Immature natural killer cell (primary cell): ENCODE measurements around the gene USP6NL. TPM values are rescaled to one million over a fixed set of nuclear protein-coding genes. Genes with fewer than 3 reads are reported as not detected.
A peak's percentile ranks its signal among the peaks of the same experiment; 100 is the strongest.

Experiments used
- DNase-seq, 3 donors: peaks; one replicate each; pipeline ENCODE4 v3.0.0; 2022; ENCODE audit warnings: mixed read lengths in 1 of 3
- H3K27ac Mint-ChIP-seq, 6 donors: one replicate each; pipeline ENCODE4 v1.8.0; 2020; ENCODE audit warnings: mixed read lengths in 6 of 6, mild to moderate bottlenecking in 5 of 6, inconsistent platforms in 4 of 6, moderate library complexity in 3 of 6
- H3K27me3 Mint-ChIP-seq, 3 donors: one replicate each; pipeline ENCODE4 v1.8.0; 2020 to 2021; ENCODE audit warnings: low read depth in 3 of 3, mild to moderate bottlenecking in 3 of 3, mixed read lengths in 3 of 3, moderate library complexity in 3 of 3, inconsistent platforms in 1 of 3
- H3K36me3 Mint-ChIP-seq, 3 donors: one replicate each; pipeline ENCODE4 v1.8.0; 2020; ENCODE audit warnings: mixed read lengths in 3 of 3, inconsistent platforms in 2 of 3, mild to moderate bottlenecking in 2 of 3
- H3K4me1 Mint-ChIP-seq, 2 donors: one replicate each; pipeline ENCODE4 v1.8.0; 2020; ENCODE audit warnings: inconsistent platforms in 2 of 2, mild to moderate bottlenecking in 2 of 2, mixed read lengths in 2 of 2, moderate library complexity in 1 of 2
- H3K4me3 Mint-ChIP-seq, 5 donors: one replicate each; pipeline ENCODE4 v1.8.0; 2020; ENCODE audit warnings: mild to moderate bottlenecking in 5 of 5, mixed read lengths in 5 of 5, inconsistent platforms in 3 of 5, moderate library complexity in 3 of 5
- H3K9me3 Mint-ChIP-seq, 6 donors: one replicate each; pipeline ENCODE4 v1.8.0; 2020; ENCODE audit warnings: mild to moderate bottlenecking in 6 of 6, mixed read lengths in 6 of 6, inconsistent platforms in 4 of 6, moderate library complexity in 3 of 6
- polyA plus RNA-seq, 3 donors: library from polyadenylated mRNA; unstranded; fragments of 300-500 nt; fragmentation: Illumina TruSeq; gene quantifications; one replicate each; pipeline ENCODE4 v1.2.3, GENCODE V29; 2021

Gene USP6NL
- polyA plus RNA-seq, 3 donors from 2014 or later: 0.08 to 2.3 (median 1.1) TPM

GRCh38 chr10:11522821-11523245 is 88.6 kb downstream of the USP6NL start:
- no peak for DNase-seq
- peaks cover 4 to 12% of the 10 kb centered on the region in 2 donors for H3K4me1 Mint-ChIP-seq
- no peak overlapping the region for H3K4me3 Mint-ChIP-seq
- H3K27ac Mint-ChIP-seq: no peak overlapping the region
- no peaks in the 10 kb centered on the region for H3K36me3 Mint-ChIP-seq
- peaks cover 0 to 2% (median 0%) of the 10 kb centered on the region in 3 donors for H3K27me3 Mint-ChIP-seq
- H3K9me3 Mint-ChIP-seq: no peaks in the 10 kb centered on the region

GRCh38 chr10:11521860-11522259 is 89.6 kb downstream of the USP6NL start:
- H3K9me3 Mint-ChIP-seq: no peaks in the 10 kb centered on the region
- no peak overlapping the region for H3K4me3 Mint-ChIP-seq
- H3K4me1 Mint-ChIP-seq: peaks cover 0 to 3% of the 10 kb centered on the region in 2 donors
- H3K27me3 Mint-ChIP-seq: peaks cover 0 to 2% (median 0%) of the 10 kb centered on the region in 3 donors
- no peak overlapping the region for H3K27ac Mint-ChIP-seq
- no peak for DNase-seq
- no peaks in the 10 kb centered on the region for H3K36me3 Mint-ChIP-seq

- Mint-ChIP-seq H3K27ac (no peak overlapping the region), H3K4me1 (no peaks in the 10 kb centered on the region)
Measured at GRCh38 chr10:11520892-11521291, 90.6 kb downstream of the USP6NL start.

GRCh38 chr10:11517150-11517549 is 94.3 kb downstream of the USP6NL start:
- Mint-ChIP-seq H3K4me1 (peaks cover 0 to 2% of the 10 kb centered on the region in 2 donors), H3K27me3 (peaks cover 1 to 2% (median 2%) of the 10 kb centered on the region in 3 donors), H3K4me3 (no peak overlapping the region), H3K27ac (no peak overlapping the region), H3K36me3 (no peaks in the 10 kb centered on the region), H3K9me3 (no peaks in the 10 kb centered on the region)
- no peak for DNase-seq

More at GRCh38 chr10:11520892-11521291, 90.6 kb downstream of the USP6NL start:
- Mint-ChIP-seq H3K9me3 (no peaks in the 10 kb centered on the region), H3K4me3 (no peak overlapping the region), H3K27me3 (peaks cover 0 to 2% (median 0%) of the 10 kb centered on the region in 3 donors), H3K36me3 (no peaks in the 10 kb centered on the region)
- no peak for DNase-seq

GRCh38 chr10:11516431-11516746 is 95.1 kb downstream of the USP6NL start:
- H3K4me3 Mint-ChIP-seq: no peak overlapping the region
- H3K27ac Mint-ChIP-seq: no peak overlapping the region

GRCh38 chr10:11515596-11516430 is 95.6 kb downstream of the USP6NL start:
- Mint-ChIP-seq H3K9me3 (no peaks in the 10 kb centered on the region), H3K27me3 (peaks cover 1 to 5% (median 2%) of the 10 kb centered on the region in 3 donors), H3K36me3 (no peaks in the 10 kb centered on the region), H3K4me1 (peaks cover 0 to 2% of the 10 kb centered on the region in 2 donors), H3K4me3 (no peak overlapping the region), H3K27ac (no peak overlapping the region)
- peak; percentile 33 to 51 (median 48) for DNase-seq

More at GRCh38 chr10:11516431-11516746, 95.1 kb downstream of the USP6NL start:
- H3K36me3 Mint-ChIP-seq: no peaks in the 10 kb centered on the region
- no peaks in the 10 kb centered on the region for H3K9me3 Mint-ChIP-seq
- DNase-seq: no peak
- H3K4me1 Mint-ChIP-seq: peaks cover 0 to 2% of the 10 kb centered on the region in 2 donors
- H3K27me3 Mint-ChIP-seq: peaks cover 1 to 5% (median 2%) of the 10 kb centered on the region in 3 donors

- Mint-ChIP-seq H3K27me3 (peaks cover 0 to 5% (median 1%) of the 10 kb centered on the region in 3 donors), H3K4me3 (no peak overlapping the region), H3K36me3 (no peaks in the 10 kb centered on the region), H3K4me1 (peaks cover 0 to 2% of the 10 kb centered on the region in 2 donors), H3K27ac (no peak overlapping the region), H3K9me3 (no peaks in the 10 kb centered on the region)
- DNase-seq: no peak
Measured at GRCh38 chr10:11513727-11514126, 97.7 kb downstream of the USP6NL start.

GRCh38 chr10:11512596-11512995 is 98.9 kb downstream of the USP6NL start:
- no peak overlapping the region for H3K4me3 Mint-ChIP-seq
- H3K27me3 Mint-ChIP-seq: peaks cover 0 to 5% (median 1%) of the 10 kb centered on the region in 3 donors
- peaks cover 0 to 2% of the 10 kb centered on the region in 2 donors for H3K4me1 Mint-ChIP-seq
- DNase-seq: no peak
- no peak overlapping the region for H3K27ac Mint-ChIP-seq
- H3K36me3 Mint-ChIP-seq: no peaks in the 10 kb centered on the region
- no peaks in the 10 kb centered on the region for H3K9me3 Mint-ChIP-seq

GRCh38 chr10:11511321-11511720 is 100.1 kb downstream of the USP6NL start:
- no peak for DNase-seq
- H3K4me3 Mint-ChIP-seq: no peak overlapping the region
- H3K4me1 Mint-ChIP-seq: peaks cover 0 to 2% of the 10 kb centered on the region in 2 donors
- H3K27me3 Mint-ChIP-seq: peaks cover 0 to 5% (median 1%) of the 10 kb centered on the region in 3 donors
- no peak overlapping the region for H3K27ac Mint-ChIP-seq
- no peaks in the 10 kb centered on the region for H3K36me3 Mint-ChIP-seq
- no peaks in the 10 kb centered on the region for H3K9me3 Mint-ChIP-seq

- Mint-ChIP-seq H3K4me3 (no peak overlapping the region), H3K27ac (no peak overlapping the region), H3K9me3 (no peaks in the 10 kb centered on the region), H3K27me3 (peaks cover 0 to 5% (median 1%) of the 10 kb centered on the region in 3 donors), H3K36me3 (no peaks in the 10 kb centered on the region), H3K4me1 (peaks cover 0 to 2% of the 10 kb centered on the region in 2 donors)
- DNase-seq: no peak
Measured at GRCh38 chr10:11510736-11511135, 100.7 kb downstream of the USP6NL start.

GRCh38 chr10:11510281-11510680 is 101.2 kb downstream of the USP6NL start:
- no peaks in the 10 kb centered on the region for H3K4me1 Mint-ChIP-seq
- H3K27me3 Mint-ChIP-seq: peaks cover 0 to 5% (median 1%) of the 10 kb centered on the region in 3 donors
- no peak overlapping the region for H3K4me3 Mint-ChIP-seq
- H3K9me3 Mint-ChIP-seq: no peaks in the 10 kb centered on the region
- H3K27ac Mint-ChIP-seq: no peak overlapping the region
- H3K36me3 Mint-ChIP-seq: no peaks in the 10 kb centered on the region
- no peak for DNase-seq

- Mint-ChIP-seq H3K36me3 (no peaks in the 10 kb centered on the region), H3K4me3 (no peak overlapping the region), H3K27me3 (peaks cover 0 to 8% (median 1%) of the 10 kb centered on the region in 3 donors), H3K9me3 (no peaks in the 10 kb centered on the region), H3K27ac (no peak overlapping the region), H3K4me1 (no peaks in the 10 kb centered on the region)
- no peak for DNase-seq
Measured at GRCh38 chr10:11509036-11509435, 102.4 kb downstream of the USP6NL start.

GRCh38 chr10:11506247-11506789 is 105.1 kb downstream of the USP6NL start:
- no peak for DNase-seq
- Mint-ChIP-seq H3K36me3 (no peaks in the 10 kb centered on the region), H3K4me3 (no peak overlapping the region), H3K4me1 (no peaks in the 10 kb centered on the region), H3K27ac (no peak overlapping the region), H3K9me3 (no peaks in the 10 kb centered on the region), H3K27me3 (peaks cover 0 to 3% (median 0%) of the 10 kb centered on the region in 3 donors)

- H3K4me1 Mint-ChIP-seq: no peaks in the 10 kb centered on the region
- no peak overlapping the region for H3K4me3 Mint-ChIP-seq
Measured at GRCh38 chr10:11505639-11506038, 105.8 kb downstream of the USP6NL start.

More at GRCh38 chr10:11505639-11506038, 105.8 kb downstream of the USP6NL start:
- DNase-seq: no peak
- Mint-ChIP-seq H3K27ac (peak overlapping the region in 1 of 6 donors; percentile 47), H3K9me3 (no peaks in the 10 kb centered on the region), H3K36me3 (no peaks in the 10 kb centered on the region), H3K27me3 (peaks cover 0 to 3% (median 0%) of the 10 kb centered on the region in 3 donors)
